Caco-2 (cell line): ENCODE results near the gene NEURL4. TPM values are rescaled to one million over a fixed set of nuclear protein-coding genes. Genes with fewer than 3 reads are reported as not detected.

Experiments
- BruUV-seq: library from RNA; stranded (reverse); fragments of 400-500 nt; replicated peaks from 2 replicates; lab custom pipeline; 2021; lab: Mats Ljungman, UMichigan
- CTCF ChIA-PET: fragments of 300-600 bp; sonication (Branson Sonifier 250); formaldehyde crosslinking; loops from one replicate; lab custom pipeline; 2022; ENCODE audit warnings: antibody characterized with exemption; lab: Charles Lee
- POLR2A ChIA-PET: fragments of 300-600 bp; sonication (Branson Sonifier 250); formaldehyde crosslinking; loops from one replicate; lab custom pipeline; 2022; ENCODE audit warnings: antibody characterized with exemption; lab: Charles Lee
- DNase-seq, 2 experiments: peaks; one replicate each; pipeline versions ENCODE4 v3.0.0 to v3.0.0-alpha.2; 2020 to 2022
- H3K27me3 ChIP-seq: replicated peaks from 2 replicates; pipeline ENCODE4 v1.6.0; 2011; ENCODE audit warnings: low read length; ENCODE audit not compliant: control insufficient read depth, insufficient read depth
- H3K36me3 ChIP-seq: 2 replicates; pipeline ENCODE4 v1.5.1; 2011; ENCODE audit warnings: low read length; ENCODE audit not compliant: control insufficient read depth, insufficient read depth
- H3K4me1 ChIP-seq: fragments of 250-450 bp; sonication (Bioruptor Pico); 2 replicates; pipeline ENCODE4 v1.5.1; 2020; ENCODE audit warnings: mild to moderate bottlenecking
- H3K4me3 ChIP-seq: 2 replicates; pipeline ENCODE4 v1.5.1; 2011; ENCODE audit warnings: low read depth, mild to moderate bottlenecking, control low read depth, low read length
- H3K9me3 ChIP-seq: fragments of 250-450 bp; sonication (Bioruptor Pico); 2 replicates; pipeline ENCODE4 v1.5.1; 2020; ENCODE audit warnings: mild to moderate bottlenecking, moderate library complexity
- H3K27ac Mint-ChIP-seq: one replicate; pipeline ENCODE4 v1.8.0; 2022; ENCODE audit warnings: mixed read lengths; ENCODE audit not compliant: unreplicated experiment
- H3K27me3 Mint-ChIP-seq: one replicate; pipeline ENCODE4 v1.8.0; 2022; ENCODE audit warnings: mixed read lengths; ENCODE audit not compliant: insufficient read depth, unreplicated experiment
- H3K36me3 Mint-ChIP-seq: one replicate; pipeline ENCODE4 v1.8.0; 2022; ENCODE audit warnings: mild to moderate bottlenecking, mixed read lengths; ENCODE audit not compliant: insufficient read depth, unreplicated experiment
- H3K4me1 Mint-ChIP-seq: one replicate; pipeline ENCODE4 v1.8.0; 2022; ENCODE audit warnings: low read depth, mixed read lengths; ENCODE audit not compliant: unreplicated experiment
- H3K4me3 Mint-ChIP-seq: one replicate; pipeline ENCODE4 v1.8.0; 2022; ENCODE audit warnings: mild to moderate bottlenecking, moderate library complexity, mixed read lengths; ENCODE audit not compliant: unreplicated experiment
- H3K9me3 Mint-ChIP-seq: one replicate; pipeline ENCODE4 v1.8.0; 2022; ENCODE audit warnings: mixed read lengths; ENCODE audit not compliant: unreplicated experiment
- CTCF ChIP-seq, 2 experiments: fragments of 200-600 bp in 1 of 2; IDR thresholded peaks; 1 replicate in 1 of 2; 2 replicates in 1 of 2; pipeline versions ENCODE4 v1.5.1 to v1.8.0; 2011 to 2022; ENCODE audit warnings: antibody characterized with exemption in 1 of 2, control low read depth in 1 of 2, inconsistent platforms in 1 of 2, low read depth in 1 of 2, low read length in 1 of 2, mild to moderate bottlenecking in 1 of 2, moderate library complexity in 1 of 2; ENCODE audit not compliant: insufficient read depth in 1 of 2, severe bottlenecking in 1 of 2, unreplicated experiment in 1 of 2
- intact Hi-C: fragments of 100-400 bp; cut with micrococcal nuclease; formaldehyde crosslinking; loops from one replicate; pipeline ENCODE4 v1.10.0; 2022; ENCODE audit not compliant: unreplicated experiment
- total RNA-seq: library from RNA; stranded (reverse); gene quantifications from 2 replicates; pipeline ENCODE4 v1.2.3, GENCODE V29; 2022

NEURL4 gene
- total RNA-seq, 1 experiment from 2014 or later = 31.1 TPM

- H3K4me3 ChIP-seq = peak overlapping the region; percentile 89; the same call in 1 of the 2 replicates
- DNase-seq = no peak
- H3K27ac Mint-ChIP-seq = no peak overlapping the region
- peaks cover 10% of the 10 kb centered on the region for H3K4me1 Mint-ChIP-seq
- peak overlapping the region; percentile 76 for H3K4me3 Mint-ChIP-seq
- no peak for TF ChIP-seq CTCF (IDR thresholded peaks at IDR 0.05; ENCODE audit: insufficient read depth in 1 of 2, low read depth in 1 of 2, low read length in 1 of 2, severe bottlenecking in 1 of 2, unreplicated experiment in 1 of 2)
- H3K36me3 Mint-ChIP-seq = peaks cover 11% of the 10 kb centered on the region
- no peaks in the 10 kb centered on the region; the same call in 1 of the 2 replicates for H3K36me3 ChIP-seq
- no peaks in the 10 kb centered on the region for H3K27me3 ChIP-seq
- no peaks in the 10 kb centered on the region for H3K27me3 Mint-ChIP-seq
- intact Hi-C loops = loop anchor here (2.0 kb wide), 1 partner anchor 13 kb away; the partner anchor contains the start of gene GPS2
- no peaks in the 10 kb centered on the region for H3K9me3 Mint-ChIP-seq
- H3K4me1 ChIP-seq = 0 out of 2 replicates have a peak, but pooled peaks cover 4% of the 10 kb centered on the region
- ChIA-PET CTCF (no interaction called here), POLR2A (no interaction called here)
- H3K9me3 ChIP-seq = no peaks in the 10 kb centered on the region
- BruUV-seq = no TSS peak
Measured at GRCh38 chr17:7328009-7328408, 1.1 kb downstream of the NEURL4 start.

DNA sequence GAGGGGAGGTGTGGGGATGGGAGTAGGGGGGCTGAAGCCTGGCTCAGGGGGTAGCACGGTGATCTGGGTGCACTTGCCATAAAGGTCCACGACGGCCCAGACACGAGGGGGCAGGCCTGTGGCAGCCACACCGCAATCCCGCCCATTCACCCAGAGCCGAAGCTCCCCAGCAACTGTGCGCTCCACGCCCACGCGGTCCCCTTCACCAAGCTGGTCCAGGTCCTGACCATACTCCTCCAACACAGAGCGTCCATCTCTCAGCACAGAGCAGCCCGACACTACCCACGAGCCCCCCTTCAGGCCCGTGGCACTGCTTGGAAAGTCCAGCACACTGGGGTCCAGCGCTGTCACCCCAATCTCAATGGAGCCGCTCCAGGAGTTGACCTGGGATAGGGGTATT, 1.6 kb downstream of the NEURL4 start:
- no peak overlapping the region for H3K4me3 Mint-ChIP-seq
- H3K4me1 Mint-ChIP-seq = peaks cover 10% of the 10 kb centered on the region
- Histone ChIP-seq H3K4me1 (0 out of 2 replicates have a peak, but pooled peaks cover 4% of the 10 kb centered on the region), H3K27me3 (no peaks in the 10 kb centered on the region), H3K4me3 (no peak overlapping the region), H3K36me3 (no peaks in the 10 kb centered on the region; the same call in 1 of the 2 replicates), H3K9me3 (no peaks in the 10 kb centered on the region)
- TF ChIP-seq CTCF (IDR thresholded peaks at IDR 0.05; ENCODE audit: insufficient read depth in 1 of 2, low read depth in 1 of 2, low read length in 1 of 2, severe bottlenecking in 1 of 2, unreplicated experiment in 1 of 2) = no peak
- ChIA-PET POLR2A (no interaction called here), CTCF (no interaction called here)
- H3K27me3 Mint-ChIP-seq = no peaks in the 10 kb centered on the region
- intact Hi-C loops = no loop called here
- no TSS peak for BruUV-seq
- H3K27ac Mint-ChIP-seq = no peak overlapping the region
- H3K9me3 Mint-ChIP-seq = no peaks in the 10 kb centered on the region
- peaks cover 11% of the 10 kb centered on the region for H3K36me3 Mint-ChIP-seq
- no peak for DNase-seq

GRCh38 chr17:7327056-7327455, 2.1 kb downstream of the NEURL4 start:
- intact Hi-C loops = no loop called here
- no peak overlapping the region for H3K4me3 Mint-ChIP-seq
- no peak for TF ChIP-seq CTCF (IDR thresholded peaks at IDR 0.05; ENCODE audit: insufficient read depth in 1 of 2, low read depth in 1 of 2, low read length in 1 of 2, severe bottlenecking in 1 of 2, unreplicated experiment in 1 of 2)
- POLR2A ChIA-PET = no interaction called here
- CTCF ChIA-PET = no interaction called here
- BruUV-seq = no TSS peak
- H3K27me3 ChIP-seq = no peaks in the 10 kb centered on the region
- H3K36me3 Mint-ChIP-seq = peaks cover 11% of the 10 kb centered on the region
- H3K4me1 ChIP-seq = 0 out of 2 replicates have a peak, but pooled peaks cover 4% of the 10 kb centered on the region
- no peaks in the 10 kb centered on the region for H3K9me3 Mint-ChIP-seq
- no peaks in the 10 kb centered on the region for H3K27me3 Mint-ChIP-seq
- H3K27ac Mint-ChIP-seq = no peak overlapping the region
- H3K36me3 ChIP-seq = no peaks in the 10 kb centered on the region; the same call in 1 of the 2 replicates
- no peak for DNase-seq
- no peak overlapping the region for H3K4me3 ChIP-seq
- no peaks in the 10 kb centered on the region for H3K9me3 ChIP-seq
- peaks cover 10% of the 10 kb centered on the region for H3K4me1 Mint-ChIP-seq
